Choroid plexus epithelial cell (primary cell): ENCODE results near the gene CYSRT1.
A peak's percentile ranks its signal among the peaks of the same experiment; 100 is the strongest.

Source experiments
- DNase-seq: peaks from one replicate; pipeline ENCODE4 v3.0.0-alpha.2; 2010; ENCODE audit warnings: low read depth
- H3K4me3 ChIP-seq: 2 replicates; pipeline ENCODE4 v1.5.1; 2011; ENCODE audit warnings: low read depth, mild to moderate bottlenecking, control low read depth, low read length, moderate library complexity
- CTCF ChIP-seq: conservative IDR thresholded peaks from 2 replicates; pipeline ENCODE4 v1.5.1; 2011; ENCODE audit warnings: low read depth, mild to moderate bottlenecking, control low read depth, inconsistent platforms, low read length, moderate library complexity

Gene CYSRT1

DNA sequence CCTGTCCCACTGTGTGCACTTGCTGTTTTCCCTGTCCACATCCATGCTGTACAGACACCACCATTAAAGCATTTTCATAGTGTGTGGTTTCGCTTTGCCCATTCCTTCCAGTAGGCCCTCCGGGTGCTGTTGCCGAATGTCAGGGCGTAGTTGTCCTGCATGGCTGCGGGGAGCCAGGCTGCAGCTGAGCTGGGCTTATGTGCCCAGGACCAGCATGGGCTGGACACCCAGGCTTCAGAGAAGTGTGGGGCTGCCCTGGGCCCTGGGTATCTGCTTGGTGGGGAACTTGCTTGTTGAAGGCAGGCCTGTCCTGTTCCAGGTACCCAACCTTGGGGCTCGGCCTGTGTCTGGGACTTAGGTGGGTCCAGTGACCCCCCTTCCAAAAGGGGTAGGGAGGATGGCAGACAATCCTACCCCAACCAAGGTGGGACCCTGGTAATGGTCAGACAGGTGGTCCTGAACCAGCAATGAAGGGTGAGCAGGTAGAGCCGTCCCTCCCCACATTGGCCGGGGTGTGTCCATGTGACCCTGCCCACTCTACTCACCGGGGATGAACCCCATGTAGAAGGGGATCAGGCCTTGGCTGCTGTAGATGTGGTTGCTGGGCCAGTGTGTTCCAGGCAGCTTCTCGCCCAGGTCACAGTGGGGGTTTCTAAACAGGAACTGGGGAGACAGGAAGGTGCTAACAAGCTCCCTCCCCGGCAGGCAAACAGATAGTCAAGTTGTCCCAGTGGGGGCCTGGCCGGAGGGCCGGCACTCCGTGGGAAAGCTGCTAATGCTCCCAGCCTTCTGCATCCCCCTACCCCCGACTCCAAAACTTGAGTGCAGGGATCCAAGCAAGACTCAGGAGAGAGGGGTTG lies 18.9 kb downstream of the CYSRT1 start:
- no peak for DNase-seq
- TF ChIP-seq CTCF, result peak; percentile 24
- H3K4me3 ChIP-seq, result no peak overlapping the region

GRCh38 chr9:137244486-137245449 lies 19.8 kb downstream of the CYSRT1 start:
- DNase-seq, result no peak
- TF ChIP-seq CTCF, result peak; percentile 3
- H3K4me3 ChIP-seq, result no peak overlapping the region

GRCh38 chr9:137245450-137246421 lies 20.8 kb downstream of the CYSRT1 start:
- no peak overlapping the region for H3K4me3 ChIP-seq
- DNase-seq, result no peak

GRCh38 chr9:137247135-137247915 lies 22.4 kb downstream of the CYSRT1 start:
- H3K4me3 ChIP-seq, result no peak overlapping the region
- TF ChIP-seq CTCF, result no peak
- peak; percentile 54 for DNase-seq

More at GRCh38 chr9:137245450-137246421, 20.8 kb downstream of the CYSRT1 start:
- no peak for TF ChIP-seq CTCF

DNA sequence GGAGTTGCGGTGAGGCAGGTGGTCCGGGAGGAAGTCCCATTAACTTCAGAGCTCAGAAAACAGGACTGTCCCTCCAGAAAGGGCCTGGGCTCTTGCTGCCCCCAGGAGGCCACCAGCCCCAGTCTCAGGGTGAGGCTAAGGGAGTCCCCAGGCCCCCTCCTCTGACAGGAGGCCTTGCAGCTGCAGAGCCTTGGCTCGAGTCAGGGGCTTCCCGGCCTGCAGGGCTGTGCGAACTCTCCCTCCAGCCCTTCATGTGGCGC lies 22.9 kb downstream of the CYSRT1 start:
- DNase-seq, result no peak
- TF ChIP-seq CTCF, result no peak
- H3K4me3 ChIP-seq, result no peak overlapping the region
